H54 (cell line): ENCODE measurements around the gene SLC44A2.

Experiments used
- DNase-seq: peaks from one replicate; pipeline ENCODE4 v3.0.0; 2011; ENCODE audit warnings: low spot score, mixed read lengths; ENCODE audit not compliant: insufficient read length
- FAIRE-seq: peaks from 3 replicates; lab custom pipeline; 2011; peaks lifted over from hg19 to GRCh38; lab: Jason Lieb, UNC
- POLR2A ChIP-seq: IDR thresholded peaks from 2 replicates; pipeline ENCODE4 v1.6.1; 2011; ENCODE audit warnings: low read depth, mild to moderate bottlenecking, low read length

Gene SLC44A2

DNA sequence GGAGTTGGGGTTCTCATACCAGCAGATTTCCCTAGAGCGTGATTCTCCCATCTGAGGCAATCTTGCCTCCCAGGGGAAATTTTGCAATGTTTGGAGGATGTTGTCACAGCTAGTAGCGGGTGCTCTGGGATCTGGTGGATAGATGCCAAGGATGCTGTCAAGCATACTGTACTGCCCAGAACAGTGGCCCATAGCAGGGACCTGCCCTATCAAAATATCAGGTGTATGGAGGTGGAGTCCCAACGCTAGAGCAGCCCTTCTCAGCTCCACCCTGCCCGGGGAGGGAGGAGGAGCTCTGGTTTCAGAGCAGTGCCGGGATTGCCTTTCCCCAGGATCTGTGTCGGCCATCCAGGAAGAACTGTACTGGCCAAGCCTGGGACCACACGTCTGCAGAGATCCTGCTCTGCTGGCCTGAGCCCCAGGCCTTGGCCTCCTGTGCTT lies 65.0 kb downstream of the SLC44A2 start:
- FAIRE-seq, result no peak
- TF ChIP-seq POLR2A, result no peak

DNA sequence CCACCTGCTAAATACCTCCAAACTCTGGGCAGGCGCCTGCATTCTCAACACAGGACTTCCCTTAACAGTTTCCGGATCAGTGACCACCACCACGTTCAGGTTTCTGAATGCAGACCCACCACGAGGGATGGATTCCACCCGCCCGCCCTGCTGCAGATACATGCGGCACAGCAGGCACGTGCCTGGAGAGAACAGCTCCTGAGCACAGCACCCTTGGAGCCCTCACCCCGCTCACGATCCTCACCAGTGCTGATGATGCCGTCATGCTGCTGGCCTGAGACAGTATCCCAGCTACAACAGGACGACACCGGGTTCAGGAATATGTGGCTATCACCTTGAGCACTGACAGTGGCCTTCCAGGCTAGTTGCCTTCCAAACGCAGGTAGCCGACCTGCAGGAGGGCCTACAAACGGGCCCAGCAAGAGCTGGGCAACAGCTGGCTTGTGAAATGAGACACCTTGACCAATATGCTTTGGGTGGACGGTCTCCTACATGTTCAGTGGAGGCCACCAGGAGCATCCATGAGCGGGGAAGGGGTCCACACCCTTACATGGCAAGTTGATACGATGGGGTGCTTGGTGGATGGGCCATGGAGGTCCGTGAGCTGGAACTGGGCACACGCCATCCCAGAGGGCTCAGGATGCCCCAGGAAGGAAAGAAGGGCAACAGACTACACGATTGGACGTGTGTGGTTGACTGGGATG lies 66.0 kb downstream of the SLC44A2 start:
- FAIRE-seq (no peak), DNase-seq (no peak)
- no peak for TF ChIP-seq POLR2A

More for the DNA sequence above, 65.0 kb downstream of the SLC44A2 start:
- DNase-seq, result no peak

DNA sequence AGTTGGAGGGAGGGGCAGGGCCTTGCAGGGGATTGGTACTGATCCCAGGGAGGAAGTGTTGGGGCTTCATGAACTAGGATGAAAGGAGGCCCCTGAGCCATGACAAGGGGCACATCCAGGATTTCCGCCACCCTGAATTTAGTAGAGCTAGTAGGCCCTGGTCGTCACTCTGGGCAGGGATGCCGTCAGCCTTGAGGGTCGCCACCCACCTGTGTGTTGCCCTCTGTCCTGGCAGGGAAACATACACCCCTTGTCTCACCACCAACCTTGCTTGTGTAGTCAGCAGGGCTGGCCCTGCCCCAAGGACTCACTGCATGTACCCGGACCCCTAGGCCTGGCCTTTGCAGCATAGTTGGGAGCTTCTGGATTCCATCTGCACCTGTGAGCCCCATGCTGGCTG lies 66.5 kb downstream of the SLC44A2 start:
- FAIRE-seq (no peak), DNase-seq (no peak)
- TF ChIP-seq POLR2A, result no peak

DNA sequence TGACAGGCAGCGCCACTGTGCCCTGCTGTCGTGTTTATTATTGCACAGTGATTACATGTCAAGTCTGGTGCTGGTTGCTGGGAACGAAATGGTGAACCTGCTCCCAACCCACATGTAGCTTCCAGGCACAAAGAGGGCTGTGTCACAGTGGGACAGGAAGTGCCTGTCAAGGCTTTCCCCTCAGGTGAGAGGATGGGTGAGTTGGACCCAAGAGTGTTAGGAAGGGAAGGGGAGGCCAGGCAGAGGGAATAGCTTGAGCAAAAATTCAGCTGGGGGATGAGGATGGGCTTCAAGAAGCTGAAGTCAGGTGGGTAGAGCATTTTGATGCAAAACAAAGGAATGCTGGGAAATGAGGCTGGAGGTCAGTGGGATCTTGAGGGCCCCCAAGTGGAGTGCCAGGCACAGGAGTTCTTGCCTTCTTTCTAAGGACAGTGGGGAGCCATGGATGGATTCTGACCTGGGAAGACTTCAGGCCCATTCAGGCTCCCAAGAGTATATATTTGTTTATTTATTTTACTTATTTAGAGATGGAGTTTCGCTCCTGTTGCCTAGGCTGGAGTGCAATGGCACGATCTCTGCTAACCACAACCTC lies 67.4 kb downstream of the SLC44A2 start:
- no peak for DNase-seq
- no peak for TF ChIP-seq POLR2A
- no peak for FAIRE-seq
